GM20000 (cell line): ENCODE measurements around the gene PRICKLE2.

Source experiments
- DNase-seq: peaks from one replicate; pipeline ENCODE4 v3.0.0; 2012; ENCODE audit warnings: low spot score
- TF ChIP-seq, protein P1 (sequence below): IDR thresholded peaks from 2 replicates; pipeline ENCODE4 v1.5.1; 2012; ENCODE audit warnings: mild to moderate bottlenecking, control low read depth; ENCODE audit errors: extremely low read depth, missing control alignments

The PRICKLE2 gene

GRCh38 chr3:64262574-64263114, 37.4 kb upstream of the PRICKLE2 start:
- TF ChIP-seq, protein P1, sequence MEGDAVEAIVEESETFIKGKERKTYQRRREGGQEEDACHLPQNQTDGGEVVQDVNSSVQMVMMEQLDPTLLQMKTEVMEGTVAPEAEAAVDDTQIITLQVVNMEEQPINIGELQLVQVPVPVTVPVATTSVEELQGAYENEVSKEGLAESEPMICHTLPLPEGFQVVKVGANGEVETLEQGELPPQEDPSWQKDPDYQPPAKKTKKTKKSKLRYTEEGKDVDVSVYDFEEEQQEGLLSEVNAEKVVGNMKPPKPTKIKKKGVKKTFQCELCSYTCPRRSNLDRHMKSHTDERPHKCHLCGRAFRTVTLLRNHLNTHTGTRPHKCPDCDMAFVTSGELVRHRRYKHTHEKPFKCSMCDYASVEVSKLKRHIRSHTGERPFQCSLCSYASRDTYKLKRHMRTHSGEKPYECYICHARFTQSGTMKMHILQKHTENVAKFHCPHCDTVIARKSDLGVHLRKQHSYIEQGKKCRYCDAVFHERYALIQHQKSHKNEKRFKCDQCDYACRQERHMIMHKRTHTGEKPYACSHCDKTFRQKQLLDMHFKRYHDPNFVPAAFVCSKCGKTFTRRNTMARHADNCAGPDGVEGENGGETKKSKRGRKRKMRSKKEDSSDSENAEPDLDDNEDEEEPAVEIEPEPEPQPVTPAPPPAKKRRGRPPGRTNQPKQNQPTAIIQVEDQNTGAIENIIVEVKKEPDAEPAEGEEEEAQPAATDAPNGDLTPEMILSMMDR, result no peak
- no peak for DNase-seq

- TF ChIP-seq, protein P1, result no peak
- no peak for DNase-seq
These were observed 35.2 kb upstream of the PRICKLE2 start for GRCh38 chr3:64260431-64260830.

- TF ChIP-seq, protein P1, result no peak
- no peak for DNase-seq
These were observed 34.4 kb upstream of the PRICKLE2 start for GRCh38 chr3:64259636-64260035.

- TF ChIP-seq, protein P1, result no peak
- DNase-seq, result no peak
These were observed 32.0 kb upstream of the PRICKLE2 start for GRCh38 chr3:64257100-64257755.

GRCh38 chr3:64255741-64256340, 30.6 kb upstream of the PRICKLE2 start:
- no peak for DNase-seq
- TF ChIP-seq, protein P1, result no peak

GRCh38 chr3:64254443-64254842, 29.2 kb upstream of the PRICKLE2 start:
- TF ChIP-seq, protein P1, result no peak
- DNase-seq, result no peak

- DNase-seq, result no peak
- TF ChIP-seq, protein P1, result no peak
These were observed 28.4 kb upstream of the PRICKLE2 start for GRCh38 chr3:64253689-64254088.
